Amygdala (tissue), 56 donors: ENCODE results near the gene EIPR1.

Experiments used
- DNase-seq, 56 donors: peaks; one replicate each; lab custom pipeline; 2025; lab: John Stamatoyannopoulos, UW

Gene EIPR1

GRCh38 chr2:3142961-3143571, 234.6 kb downstream of the EIPR1 start:
- DNase-seq: peak in 23 of 56 donors; percentile 13 to 75 (median 40)

DNA sequence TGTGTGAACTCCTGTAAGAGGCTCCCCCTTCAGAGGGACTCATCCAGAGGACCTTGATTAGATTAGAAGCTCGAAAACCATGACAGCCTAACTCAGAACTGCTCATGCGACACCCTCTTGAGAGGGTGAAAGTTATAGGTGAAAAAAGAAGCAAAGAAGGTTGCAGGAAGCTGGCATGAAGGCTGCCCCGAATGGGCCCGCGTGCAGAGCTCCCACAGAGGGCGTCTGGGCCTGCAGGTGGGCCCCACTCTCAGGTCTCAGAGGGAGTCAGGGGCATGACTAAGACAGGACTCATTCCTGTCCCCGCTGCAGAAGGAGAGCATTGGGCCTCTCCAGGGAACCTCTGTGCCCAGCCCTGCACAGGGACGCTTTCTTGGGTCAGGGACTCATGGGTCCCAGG, 235.4 kb downstream of the EIPR1 start:
- DNase-seq: no peak

DNA sequence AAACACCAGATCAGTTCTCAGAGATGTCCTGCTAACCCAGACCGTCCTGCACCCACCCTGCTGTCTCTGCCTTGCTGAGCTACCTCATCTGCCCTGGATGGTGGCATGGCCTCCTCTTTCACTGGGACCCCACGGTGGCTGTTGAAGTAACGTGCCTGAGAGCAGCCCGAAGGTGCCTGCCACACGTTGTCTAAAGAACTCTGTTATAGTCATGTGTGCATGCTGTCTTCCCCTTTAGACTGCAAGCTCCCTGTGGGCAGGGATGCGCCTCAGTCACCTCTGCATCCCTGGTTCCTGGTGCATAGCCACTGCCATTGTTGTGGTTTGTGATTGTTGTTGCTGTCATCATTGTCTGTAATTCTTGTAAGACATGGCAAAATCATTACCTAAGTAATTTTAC, 235.9 kb downstream of the EIPR1 start:
- no peak for DNase-seq

DNA sequence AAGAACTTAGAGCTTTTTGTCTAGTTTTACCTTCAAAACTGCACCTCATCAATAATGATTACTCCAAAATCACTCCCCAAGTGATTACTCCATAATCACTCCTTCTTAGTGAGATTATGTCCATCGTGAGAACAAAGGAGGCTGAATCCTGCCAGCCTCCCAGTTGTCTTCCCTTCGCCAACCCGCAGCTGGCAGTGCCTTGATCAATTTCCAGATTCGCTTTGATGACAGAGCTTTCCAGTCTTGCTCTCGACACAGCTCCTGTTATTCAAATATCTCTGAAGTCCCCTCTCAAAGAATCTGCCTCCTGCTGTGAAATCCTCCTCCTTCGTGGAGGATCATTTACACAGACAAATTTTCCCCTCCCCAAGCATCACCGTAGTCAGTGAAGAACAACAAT, 237.7 kb downstream of the EIPR1 start:
- no peak for DNase-seq
